Pulmonary artery endothelial cell (primary cell): ENCODE results near the gene RTN4R. TPM values are rescaled to one million over a fixed set of nuclear protein-coding genes. Genes with fewer than 3 reads are reported as not detected.

Experiments
- DNase-seq: peaks from one replicate; pipeline ENCODE4 v3.0.0-alpha.2; 2011; ENCODE audit warnings: low read depth, low spot score
- total RNA-seq: library from RNA; depleted of rRNA; stranded (reverse); fragments of >200 nt; gene quantifications from 2 replicates; pipeline ENCODE4 v1.2.3, GENCODE V29; 2014

Gene RTN4R
- total RNA-seq, 1 donor from 2014 or later, result 0.46 TPM

GRCh38 chr22:20242393-20243175 lies 25.5 kb downstream of the RTN4R start:
- DNase-seq, result no peak

DNA sequence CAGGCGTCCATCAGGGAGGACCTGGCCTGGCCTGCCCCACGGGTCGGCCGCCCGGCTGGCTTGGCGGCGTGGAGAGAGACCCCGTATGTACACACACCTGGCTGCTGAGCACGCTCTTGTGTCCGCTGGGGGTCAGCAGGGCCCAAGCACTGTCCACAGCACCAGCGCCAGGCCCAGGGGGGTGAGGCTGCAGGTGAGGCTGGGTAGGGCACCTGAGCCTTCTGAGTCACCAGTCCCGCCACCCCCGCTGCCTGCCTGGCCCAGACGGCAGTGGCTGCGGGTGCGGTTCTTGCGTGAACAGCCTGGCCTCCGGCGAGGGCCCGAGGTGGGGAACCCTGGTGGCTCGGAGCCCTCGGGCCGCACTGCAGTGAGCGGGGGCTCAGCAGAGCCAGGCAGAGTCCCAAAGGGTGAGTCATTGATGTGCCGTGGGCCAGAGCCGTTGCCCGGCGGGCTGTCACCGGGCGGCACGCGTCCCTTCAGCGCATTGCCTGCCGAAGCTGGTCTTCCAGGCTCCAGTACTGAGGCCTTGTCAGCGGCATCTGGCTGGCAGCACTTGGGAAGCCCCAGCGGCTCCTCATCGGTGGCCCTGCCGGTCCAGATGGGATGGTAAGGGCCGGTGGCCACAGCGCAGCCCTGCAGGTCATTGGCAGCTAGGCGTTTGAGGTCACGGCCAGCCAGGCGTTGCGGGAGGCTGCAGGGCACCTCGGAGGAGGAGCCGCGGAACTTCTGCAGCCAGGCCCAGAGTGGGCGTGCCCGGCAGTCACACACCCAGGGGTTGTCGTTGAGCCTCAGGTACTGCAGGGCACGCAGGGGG lies 26.3 kb downstream of the RTN4R start:
- DNase-seq, result no peak

DNA sequence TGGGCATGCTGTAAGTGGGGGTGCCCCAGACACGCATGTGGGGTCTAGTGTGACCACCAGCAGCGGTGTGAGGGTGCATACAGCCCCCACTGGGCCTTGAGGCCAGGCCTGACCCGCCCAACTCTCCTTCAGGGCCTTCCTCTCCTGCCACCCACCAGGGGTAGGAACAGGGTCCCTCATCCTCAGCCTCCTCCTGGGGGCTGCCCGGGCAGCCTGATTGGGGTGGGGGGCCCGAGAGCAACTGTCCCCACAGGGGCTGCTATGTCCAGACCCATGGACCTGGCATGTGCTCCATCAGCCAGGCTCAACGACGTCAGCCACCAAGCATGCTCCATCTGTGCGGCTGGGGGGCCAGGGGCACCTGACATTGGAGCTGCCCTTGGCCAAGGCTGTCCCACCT lies 27.2 kb downstream of the RTN4R start:
- DNase-seq, result no peak

GRCh38 chr22:20240447-20240764 lies 27.7 kb downstream of the RTN4R start:
- no peak for DNase-seq

GRCh38 chr22:20239676-20240446 lies 28.3 kb downstream of the RTN4R start:
- no peak for DNase-seq

- no peak for DNase-seq
Observed at GRCh38 chr22:20238901-20239675, 29.0 kb downstream of the RTN4R start.

- no peak for DNase-seq
Observed at GRCh38 chr22:20238536-20238900, 29.6 kb downstream of the RTN4R start.

- DNase-seq, result no peak
Observed at GRCh38 chr22:20237480-20238440, 30.4 kb downstream of the RTN4R start.

- DNase-seq, result no peak
Observed at GRCh38 chr22:20236052-20236717, 31.9 kb downstream of the RTN4R start.

- DNase-seq, result no peak
Observed at GRCh38 chr22:20235389-20235991, 32.6 kb downstream of the RTN4R start.

DNA sequence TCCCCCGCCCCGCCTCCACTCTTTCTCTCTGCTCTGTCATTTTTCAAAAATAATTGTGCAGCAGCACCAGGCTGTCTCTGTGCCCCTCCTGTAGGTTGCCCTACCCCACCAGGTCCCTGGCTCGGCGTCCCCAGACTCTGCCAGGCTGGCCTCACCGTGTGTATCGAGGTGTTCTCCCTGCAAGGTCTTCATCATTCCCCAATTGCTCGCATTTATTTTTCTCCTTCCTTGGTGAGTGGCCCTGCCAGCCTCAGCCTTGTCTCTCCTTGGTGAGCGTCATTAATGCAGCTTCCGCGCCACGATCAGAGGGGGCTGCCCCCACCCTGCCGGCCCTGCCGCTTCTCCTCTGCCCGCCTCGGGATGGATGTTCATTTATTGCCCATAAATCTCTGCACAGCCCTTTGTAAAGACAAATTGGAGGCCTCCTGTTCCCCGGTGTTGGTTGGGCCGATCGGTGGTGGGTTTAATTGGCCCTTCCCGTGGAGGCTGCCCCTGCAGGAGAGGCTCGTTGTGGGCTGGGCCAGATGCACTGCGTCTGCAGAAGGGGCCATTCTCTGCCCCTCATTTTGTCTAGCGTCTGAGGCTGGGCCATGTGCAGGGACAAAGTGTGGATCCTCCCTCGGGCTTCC lies 33.2 kb downstream of the RTN4R start:
- no peak for DNase-seq

GRCh38 chr22:20234314-20234682 lies 33.8 kb downstream of the RTN4R start:
- DNase-seq, result no peak

DNA sequence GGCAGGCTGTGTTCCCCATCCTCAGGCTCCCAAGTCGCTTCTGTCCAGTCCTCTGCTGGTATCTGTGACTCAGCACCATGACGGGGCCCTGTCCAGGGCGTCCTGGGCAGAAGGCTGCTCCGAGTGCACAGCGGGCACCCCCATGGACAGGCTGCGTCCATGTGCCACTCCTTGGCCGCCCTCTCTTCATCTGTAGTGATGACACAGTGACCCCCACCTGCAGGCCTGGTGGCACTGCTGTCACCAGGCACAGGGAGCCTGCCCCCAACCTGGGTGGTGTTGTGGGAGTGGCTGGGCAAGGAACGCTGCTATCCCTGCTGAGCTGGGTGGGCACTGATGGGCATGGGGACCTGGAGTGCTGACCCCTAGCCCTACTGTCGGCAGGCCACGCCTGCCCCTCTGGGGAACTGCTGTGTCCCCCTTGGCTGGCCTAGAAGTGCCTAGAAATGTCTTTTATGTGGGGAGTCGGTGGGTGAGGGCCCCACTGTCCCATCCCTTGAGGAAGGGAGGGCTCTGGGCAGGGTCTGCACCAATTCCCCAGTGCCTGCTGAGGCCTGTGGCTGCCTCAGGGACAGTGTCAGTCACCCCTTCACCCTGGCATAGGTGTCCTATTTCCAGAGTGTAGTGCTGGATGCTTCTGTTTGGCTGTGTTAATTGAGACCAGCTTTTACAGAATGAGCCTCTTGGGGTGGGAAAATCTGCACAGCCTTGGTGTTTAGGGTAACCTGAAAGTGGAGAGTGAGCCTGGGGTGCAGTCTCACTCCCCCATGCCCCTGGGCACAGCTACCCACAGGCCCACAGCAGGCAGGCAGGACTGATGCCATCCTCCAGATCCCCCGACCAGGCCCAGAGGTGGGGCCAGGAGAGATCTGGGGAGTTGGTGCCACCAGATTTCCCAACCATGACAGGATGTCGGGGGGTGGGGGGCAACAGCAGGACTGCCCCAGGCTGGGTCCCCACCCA lies 34.5 kb downstream of the RTN4R start:
- no peak for DNase-seq

DNA sequence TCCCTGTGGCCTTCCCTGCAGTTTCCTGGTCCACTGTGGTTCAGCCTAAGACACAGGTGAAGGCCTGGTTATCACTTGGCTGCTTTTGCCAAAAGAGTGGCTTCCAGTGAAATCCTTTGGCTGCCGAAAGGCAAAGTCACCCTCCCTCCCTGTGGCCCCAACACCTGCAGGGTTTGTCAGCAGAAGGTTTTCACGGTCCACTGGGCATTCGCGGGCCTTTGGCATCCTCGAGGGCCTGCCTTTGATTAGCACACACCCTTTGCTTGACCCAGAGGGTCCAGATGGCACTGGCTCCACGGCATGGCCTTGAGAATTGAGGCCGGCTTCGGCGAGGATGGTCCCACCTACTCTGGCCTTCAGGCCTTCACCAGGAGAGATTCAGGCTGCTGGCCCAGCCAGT lies 35.3 kb downstream of the RTN4R start:
- no peak for DNase-seq

GRCh38 chr22:20232237-20232598 lies 35.9 kb downstream of the RTN4R start:
- DNase-seq, result no peak

DNA sequence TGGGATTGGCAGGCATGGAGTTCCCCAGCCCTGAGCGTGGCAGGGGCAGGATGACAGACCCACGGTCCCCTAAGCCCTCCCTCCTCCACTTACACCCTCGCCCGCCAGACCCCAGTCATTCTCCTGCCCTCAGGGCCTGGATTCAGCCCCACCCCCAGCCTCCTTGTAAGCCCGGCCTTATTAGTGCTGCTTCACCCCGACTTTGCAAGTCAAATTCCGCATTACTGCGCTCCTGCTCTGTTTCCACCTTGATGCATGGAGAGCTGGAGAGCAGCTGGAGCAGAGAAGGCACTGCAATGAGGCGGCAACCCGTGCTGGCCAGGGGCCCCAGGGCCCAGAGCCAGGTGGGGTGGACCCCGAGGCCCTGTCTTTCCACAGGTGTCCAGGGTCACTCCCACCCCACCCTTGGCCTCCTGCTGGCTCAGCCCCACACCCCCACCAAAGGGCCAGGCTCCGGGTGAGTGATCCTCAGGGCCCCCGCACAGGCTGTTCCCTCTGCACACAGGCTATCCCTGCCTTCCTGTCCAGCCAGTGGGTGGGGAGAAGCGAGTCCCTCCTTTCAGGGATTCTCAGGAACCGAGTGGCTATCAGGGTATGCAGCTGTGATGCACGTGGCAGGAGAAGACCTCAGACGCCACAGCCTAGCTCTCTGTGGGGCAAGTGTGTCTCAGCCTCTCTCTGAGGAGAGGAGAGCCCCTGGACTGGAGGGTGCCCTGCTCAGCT lies 36.4 kb downstream of the RTN4R start:
- DNase-seq, result no peak

DNA sequence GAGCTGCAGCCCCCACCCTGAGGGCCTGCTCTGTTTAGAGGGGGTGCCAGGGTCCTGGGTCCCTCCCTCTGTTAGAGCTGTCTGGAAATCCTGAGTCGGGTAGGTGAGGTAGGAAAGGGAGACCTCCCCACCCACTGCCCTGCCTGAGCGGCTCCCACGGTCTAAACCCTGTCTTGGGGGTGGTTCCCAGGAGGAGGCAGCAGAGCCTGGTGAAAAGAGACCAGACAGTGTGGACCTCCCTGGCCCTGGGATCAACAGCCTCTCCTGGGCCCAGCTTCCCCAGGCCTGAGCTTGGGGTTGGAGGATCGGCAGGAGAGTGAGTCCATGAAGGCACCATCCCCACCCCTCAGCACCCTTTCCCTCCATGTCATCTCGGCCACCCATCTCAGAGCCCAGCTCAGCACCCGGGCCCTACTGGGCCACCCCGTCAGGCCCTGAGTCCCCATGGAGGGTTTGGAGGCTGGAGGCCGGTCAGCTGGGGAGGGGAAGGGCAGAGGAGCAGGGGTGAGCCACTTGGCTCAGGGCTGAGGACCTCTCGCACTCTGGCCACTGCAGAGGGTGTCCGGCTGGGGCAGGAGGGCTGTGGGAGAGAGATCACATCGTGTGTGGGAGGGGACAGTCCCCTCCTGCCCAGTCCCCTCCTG lies 37.2 kb downstream of the RTN4R start:
- no peak for DNase-seq
